ENCODE data around the gene RREB1.

RREB1 gene

GRCh38 chr6:7165002-7165889 lies 57.5 kb downstream of the RREB1 start:
- DNase-seq: no peak

GRCh38 chr6:7165890-7166267 lies 58.1 kb downstream of the RREB1 start:
- no peak for DNase-seq

- no peak for DNase-seq
Observed at GRCh38 chr6:7166410-7167293, 58.9 kb downstream of the RREB1 start.

GRCh38 chr6:7169296-7169721 lies 61.5 kb downstream of the RREB1 start:
- DNase-seq: no peak

- DNase-seq: no peak
Observed at GRCh38 chr6:7170117-7170732, 62.5 kb downstream of the RREB1 start.

GRCh38 chr6:7171119-7171518 lies 63.4 kb downstream of the RREB1 start:
- no peak for DNase-seq

- DNase-seq: no peak
Observed at GRCh38 chr6:7171733-7172132, 64.0 kb downstream of the RREB1 start.

- no peak for DNase-seq
Observed at GRCh38 chr6:7172649-7173048, 64.9 kb downstream of the RREB1 start.

GRCh38 chr6:7173843-7174503 lies 66.2 kb downstream of the RREB1 start:
- no peak for DNase-seq

- no peak for DNase-seq
Observed at GRCh38 chr6:7175462-7175861, 67.7 kb downstream of the RREB1 start.

- no peak for DNase-seq
Observed at GRCh38 chr6:7176208-7176607, 68.4 kb downstream of the RREB1 start.

- no peak for DNase-seq
Observed at GRCh38 chr6:7178280-7178679, 70.5 kb downstream of the RREB1 start.

GRCh38 chr6:7180751-7181150 lies 73.0 kb downstream of the RREB1 start:
- DNase-seq: no peak

GRCh38 chr6:7183707-7184106 lies 75.9 kb downstream of the RREB1 start:
- no peak for DNase-seq

GRCh38 chr6:7184502-7184901 lies 76.7 kb downstream of the RREB1 start:
- no peak for DNase-seq

GRCh38 chr6:7185561-7185960 lies 77.8 kb downstream of the RREB1 start:
- no peak for DNase-seq

GRCh38 chr6:7188492-7188891 lies 80.7 kb downstream of the RREB1 start:
- DNase-seq: no peak

- DNase-seq: no peak
Observed at GRCh38 chr6:7189101-7189758, 81.5 kb downstream of the RREB1 start.

GRCh38 chr6:7190791-7191190 lies 83.0 kb downstream of the RREB1 start:
- no peak for DNase-seq

- no peak for DNase-seq
Observed at GRCh38 chr6:7193122-7193521, 85.4 kb downstream of the RREB1 start.

- no peak for DNase-seq
Observed at GRCh38 chr6:7194657-7195056, 86.9 kb downstream of the RREB1 start.

- no peak for DNase-seq
Observed at GRCh38 chr6:7195339-7196018, 87.7 kb downstream of the RREB1 start.

Measured in NCI-H1105 (cell line).